Measurements from ENCODE around the gene CPLX3.

Gene CPLX3

DNA sequence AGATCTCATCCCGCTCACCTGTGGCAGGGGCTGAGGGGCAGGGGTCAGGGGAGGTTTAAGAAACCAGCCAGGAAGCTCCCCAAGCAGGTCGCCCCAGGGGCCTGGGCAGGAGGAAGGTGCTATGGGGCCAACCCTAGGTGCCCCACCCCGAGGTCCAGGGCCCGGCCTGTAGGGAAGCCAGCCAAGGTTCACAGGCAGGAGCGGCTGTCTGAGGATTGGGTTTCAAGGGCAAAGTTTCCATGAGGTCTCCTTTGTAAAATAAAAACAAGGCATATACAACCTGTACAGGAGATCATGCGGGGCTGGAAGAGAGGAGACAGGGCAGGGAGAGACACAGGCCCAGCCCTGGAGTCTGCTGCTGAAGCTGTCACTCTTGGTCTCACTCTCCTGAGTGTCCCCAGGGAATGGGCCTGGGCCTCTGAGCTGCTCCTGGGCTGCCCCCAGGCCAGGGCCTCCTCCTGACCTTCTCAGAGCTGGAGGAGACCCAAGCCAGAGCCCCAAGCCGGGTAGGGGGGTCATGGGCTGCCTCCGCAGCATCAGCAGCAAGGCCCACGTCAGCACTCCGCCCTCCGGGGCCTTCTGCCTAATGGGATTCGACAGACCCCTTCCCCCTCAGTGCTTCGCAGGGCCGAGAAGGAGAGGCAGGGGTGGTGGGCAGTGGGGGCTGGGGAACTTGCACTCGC, 5.5 kb downstream of the CPLX3 start:
- DNase-seq (ENCODE audit: low read depth, low spot score) = no peak
- H3K4me3 ChIP-seq (ENCODE audit: low read depth, low read length) = no peak overlapping the region
- TF ChIP-seq, protein P1, sequence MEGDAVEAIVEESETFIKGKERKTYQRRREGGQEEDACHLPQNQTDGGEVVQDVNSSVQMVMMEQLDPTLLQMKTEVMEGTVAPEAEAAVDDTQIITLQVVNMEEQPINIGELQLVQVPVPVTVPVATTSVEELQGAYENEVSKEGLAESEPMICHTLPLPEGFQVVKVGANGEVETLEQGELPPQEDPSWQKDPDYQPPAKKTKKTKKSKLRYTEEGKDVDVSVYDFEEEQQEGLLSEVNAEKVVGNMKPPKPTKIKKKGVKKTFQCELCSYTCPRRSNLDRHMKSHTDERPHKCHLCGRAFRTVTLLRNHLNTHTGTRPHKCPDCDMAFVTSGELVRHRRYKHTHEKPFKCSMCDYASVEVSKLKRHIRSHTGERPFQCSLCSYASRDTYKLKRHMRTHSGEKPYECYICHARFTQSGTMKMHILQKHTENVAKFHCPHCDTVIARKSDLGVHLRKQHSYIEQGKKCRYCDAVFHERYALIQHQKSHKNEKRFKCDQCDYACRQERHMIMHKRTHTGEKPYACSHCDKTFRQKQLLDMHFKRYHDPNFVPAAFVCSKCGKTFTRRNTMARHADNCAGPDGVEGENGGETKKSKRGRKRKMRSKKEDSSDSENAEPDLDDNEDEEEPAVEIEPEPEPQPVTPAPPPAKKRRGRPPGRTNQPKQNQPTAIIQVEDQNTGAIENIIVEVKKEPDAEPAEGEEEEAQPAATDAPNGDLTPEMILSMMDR (IDR thresholded peaks at IDR 0.05; ENCODE audit: low read depth, low read length) = no peak
- in situ Hi-C loops (cut with HindIII; ENCODE audit: low sequenced_read_pairs) = no loop called here

DNA sequence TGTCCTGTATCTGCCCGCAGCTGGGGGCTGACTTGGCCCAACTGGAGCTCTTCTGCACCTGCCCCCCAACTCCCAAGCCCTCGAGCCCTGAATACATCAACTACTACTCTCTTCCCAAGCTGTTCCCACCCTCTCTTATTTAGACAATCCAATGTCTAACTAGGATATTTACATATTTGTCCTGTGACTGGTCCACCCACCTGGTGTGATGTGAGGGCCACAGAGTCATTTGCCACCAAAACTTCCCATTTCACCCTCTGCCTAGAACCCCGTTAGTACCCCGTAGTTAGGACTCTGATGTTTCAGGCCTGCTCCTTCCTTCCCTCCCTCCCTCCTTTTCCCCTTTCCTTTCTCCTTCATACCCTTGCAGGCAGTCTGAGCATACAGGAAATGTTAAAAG, 6.4 kb downstream of the CPLX3 start:
- DNase-seq (ENCODE audit: low read depth, low spot score) = no peak
- TF ChIP-seq, protein P1 (IDR thresholded peaks at IDR 0.05; ENCODE audit: low read depth, low read length) = no peak
- in situ Hi-C loops (cut with HindIII; ENCODE audit: low sequenced_read_pairs) = no loop called here
- H3K4me3 ChIP-seq (ENCODE audit: low read depth, low read length) = no peak overlapping the region

DNA sequence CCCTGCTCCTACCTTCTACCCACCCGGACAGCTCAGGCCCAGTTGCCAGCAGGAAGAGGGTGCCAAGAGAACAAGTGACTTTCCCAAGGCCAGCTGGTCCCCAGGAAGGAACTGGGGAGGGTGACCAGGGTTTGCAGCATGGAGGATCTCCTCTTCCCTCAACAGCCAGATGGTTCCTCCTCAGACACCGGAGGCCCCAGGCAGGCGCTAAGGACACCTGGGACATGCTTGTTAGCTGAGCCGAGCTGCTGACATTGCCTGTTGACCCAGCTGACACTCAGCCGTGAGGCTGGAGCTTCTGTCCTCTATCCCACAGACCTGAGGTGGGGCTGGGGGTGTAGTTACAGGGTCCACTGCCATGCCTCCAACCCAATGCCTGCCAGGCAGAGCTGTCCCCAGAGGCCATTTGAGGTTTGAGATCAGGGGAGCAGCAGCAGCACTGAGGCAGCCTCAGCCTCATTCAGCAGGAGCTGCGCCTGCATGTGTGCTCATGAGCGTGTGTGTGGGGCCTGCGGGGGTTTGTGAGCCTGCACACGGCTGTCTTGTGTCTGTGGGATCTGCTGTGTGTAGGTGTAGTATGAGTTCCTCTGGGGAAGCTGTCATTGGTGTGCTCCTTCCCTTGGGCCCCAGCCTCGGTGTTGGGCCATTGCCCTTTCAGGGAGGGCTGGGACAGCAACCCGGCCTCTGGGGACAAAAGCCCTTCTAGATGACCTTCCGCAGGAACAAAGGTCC, 7.1 kb downstream of the CPLX3 start:
- in situ Hi-C loops (cut with HindIII; ENCODE audit: low sequenced_read_pairs) = no loop called here
- TF ChIP-seq, protein P1 (IDR thresholded peaks at IDR 0.05; ENCODE audit: low read depth, low read length) = no peak
- no peak for DNase-seq (ENCODE audit: low read depth, low spot score)
- no peak overlapping the region for H3K4me3 ChIP-seq (ENCODE audit: low read depth, low read length)

DNA sequence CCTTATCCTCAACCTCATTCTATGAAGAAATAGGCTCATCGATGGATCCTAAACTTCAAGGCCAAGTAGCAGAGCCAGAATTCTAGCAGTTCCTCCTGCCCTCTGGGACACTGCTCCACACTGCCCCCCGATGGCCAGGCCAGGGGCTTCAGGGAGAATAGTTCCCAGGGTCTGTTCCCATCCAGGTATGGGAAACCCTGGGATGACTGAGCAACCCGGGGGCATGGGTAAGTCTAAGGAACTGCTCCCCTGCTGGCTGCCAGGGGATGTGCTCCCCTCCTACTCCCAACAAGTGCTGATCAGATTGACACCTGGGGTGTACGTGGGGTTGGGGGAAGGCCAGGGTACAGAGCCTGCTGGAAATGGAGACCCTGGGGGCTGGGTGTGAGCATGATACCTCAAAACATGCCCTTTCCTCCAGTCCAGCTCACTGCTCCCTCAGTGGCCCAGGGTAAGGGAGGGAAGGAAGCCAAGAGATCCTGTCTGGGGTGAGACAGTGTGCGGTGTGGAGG, 8.9 kb downstream of the CPLX3 start:
- H3K4me3 ChIP-seq (ENCODE audit: low read depth, low read length) = no peak overlapping the region
- in situ Hi-C loops (cut with HindIII; ENCODE audit: low sequenced_read_pairs) = no loop called here
- TF ChIP-seq, protein P1 (IDR thresholded peaks at IDR 0.05; ENCODE audit: low read depth, low read length) = peak; percentile 89
- DNase-seq (ENCODE audit: low read depth, low spot score) = peak; percentile 40

DNA sequence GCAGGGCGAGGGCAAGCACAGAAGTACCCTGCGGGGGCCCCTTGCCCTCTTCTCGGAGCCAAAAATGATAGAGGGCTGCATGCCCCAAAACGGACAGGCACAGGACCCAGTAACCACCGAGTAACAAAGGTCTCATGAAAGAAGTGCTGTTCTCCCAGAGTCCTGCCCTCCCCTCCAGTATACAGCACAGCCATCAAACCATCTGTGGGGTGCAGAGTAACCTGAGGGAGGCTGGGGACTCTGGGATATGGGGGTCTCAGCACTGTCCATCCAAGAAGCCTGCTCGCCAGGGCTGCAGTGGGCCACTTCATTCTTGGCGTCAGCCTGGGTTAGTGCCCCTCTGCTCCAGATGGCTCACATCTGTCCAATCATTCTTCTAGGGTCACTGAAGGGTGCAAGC, 10.4 kb downstream of the CPLX3 start:
- H3K4me3 ChIP-seq (ENCODE audit: low read depth, low read length) = no peak overlapping the region
- TF ChIP-seq, protein P1 (IDR thresholded peaks at IDR 0.05; ENCODE audit: low read depth, low read length) = no peak
- DNase-seq (ENCODE audit: low read depth, low spot score) = no peak
- in situ Hi-C loops (cut with HindIII; ENCODE audit: low sequenced_read_pairs) = no loop called here

DNA sequence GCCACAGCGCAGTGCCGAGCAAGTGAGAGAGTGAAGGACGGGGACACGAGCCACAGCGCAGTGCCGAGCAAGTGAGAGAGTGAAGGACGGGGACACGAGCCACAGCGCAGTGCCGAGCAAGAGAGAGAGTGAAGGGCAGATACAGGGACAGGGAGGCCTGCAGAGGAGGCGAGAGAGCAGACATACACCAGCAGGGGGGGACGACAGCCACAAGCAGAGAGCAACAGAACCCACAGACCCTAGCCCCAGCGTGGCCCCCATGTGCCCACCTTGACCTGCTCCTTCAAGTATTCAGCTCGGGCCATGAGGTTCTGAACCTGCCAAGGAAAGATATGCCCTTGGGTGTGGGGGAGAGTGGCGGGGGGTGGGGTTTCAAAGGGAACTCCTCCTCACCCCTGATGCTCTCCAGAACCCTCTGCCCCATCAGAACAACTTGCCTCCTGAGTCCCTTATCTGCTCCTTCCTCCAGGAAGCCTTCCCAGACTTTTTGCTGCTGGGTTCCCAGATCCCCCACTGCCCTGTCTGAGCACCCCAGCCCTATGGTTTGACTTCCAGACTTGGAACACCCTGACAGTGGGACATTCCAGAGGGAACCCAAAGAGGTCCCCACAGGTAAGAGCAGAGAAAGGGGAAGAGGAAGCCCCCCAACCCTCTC, 11.2 kb downstream of the CPLX3 start:
- TF ChIP-seq, protein P1 (IDR thresholded peaks at IDR 0.05; ENCODE audit: low read depth, low read length) = peak; percentile 3
- no peak overlapping the region for H3K4me3 ChIP-seq (ENCODE audit: low read depth, low read length)
- no peak for DNase-seq (ENCODE audit: low read depth, low spot score)
- in situ Hi-C loops (cut with HindIII; ENCODE audit: low sequenced_read_pairs) = no loop called here
